ENCODE data around the gene PGAM1.

The PGAM1 gene

GRCh38 chr10:97404044-97404443 is 21.9 kb upstream of the PGAM1 start:
- no peak overlapping the region for H3K4me3 ChIP-seq (ENCODE audit: low read depth, low read length)
- no peak for DNase-seq (ENCODE audit: low read depth)

GRCh38 chr10:97406064-97406463 is 19.9 kb upstream of the PGAM1 start:
- peak overlapping the region; percentile 43 for H3K4me3 ChIP-seq (ENCODE audit: low read depth, low read length)
- peak; percentile 95 for DNase-seq (ENCODE audit: low read depth)
- TF ChIP-seq MYC (IDR thresholded peaks at IDR 0.05; ENCODE audit: low read depth, low read length), result no peak
- TF ChIP-seq MAX (IDR thresholded peaks at IDR 0.05; ENCODE audit: low read depth, low read length), result no peak; the same call in 1 of the 2 replicates
- TF ChIP-seq CTCF (IDR thresholded peaks at IDR 0.05; ENCODE audit: low read depth, low read length), result no peak
- TF ChIP-seq POLR2A (IDR thresholded peaks at IDR 0.05; ENCODE audit: extremely low read depth, insufficient read length), result peak; percentile 28

More at GRCh38 chr10:97404044-97404443, 21.9 kb upstream of the PGAM1 start:
- TF ChIP-seq CTCF (IDR thresholded peaks at IDR 0.05; ENCODE audit: low read depth, low read length), result no peak
- no peak for TF ChIP-seq MAX (IDR thresholded peaks at IDR 0.05; ENCODE audit: low read depth, low read length)
- TF ChIP-seq MYC (IDR thresholded peaks at IDR 0.05; ENCODE audit: low read depth, low read length), result no peak
- no peak for TF ChIP-seq POLR2A (IDR thresholded peaks at IDR 0.05; ENCODE audit: extremely low read depth, insufficient read length)

GRCh38 chr10:97406483-97406882 is 19.5 kb upstream of the PGAM1 start:
- peak; percentile 32 for DNase-seq (ENCODE audit: low read depth)
- H3K4me3 ChIP-seq (ENCODE audit: low read depth, low read length), result peak overlapping the region; percentile 43

- peak; percentile 91 for DNase-seq (ENCODE audit: low read depth)
- H3K4me3 ChIP-seq (ENCODE audit: low read depth, low read length), result no peak overlapping the region
- TF ChIP-seq CTCF (IDR thresholded peaks at IDR 0.05; ENCODE audit: low read depth, low read length) (peak; percentile 84), MYC (IDR thresholded peaks at IDR 0.05; ENCODE audit: low read depth, low read length) (peak; percentile 77), POLR2A (IDR thresholded peaks at IDR 0.05; ENCODE audit: extremely low read depth, insufficient read length) (no peak), MAX (IDR thresholded peaks at IDR 0.05; ENCODE audit: low read depth, low read length) (peak; percentile 72; the same call in 1 of the 2 replicates)
Measured at GRCh38 chr10:97407211-97407951, 18.6 kb upstream of the PGAM1 start.

- no peak overlapping the region for H3K4me3 ChIP-seq (ENCODE audit: low read depth, low read length)
- DNase-seq (ENCODE audit: low read depth), result no peak
- no peak for TF ChIP-seq POLR2A (IDR thresholded peaks at IDR 0.05; ENCODE audit: extremely low read depth, insufficient read length)
- no peak for TF ChIP-seq MAX (IDR thresholded peaks at IDR 0.05; ENCODE audit: low read depth, low read length)
- TF ChIP-seq MYC (IDR thresholded peaks at IDR 0.05; ENCODE audit: low read depth, low read length), result no peak
- no peak for TF ChIP-seq CTCF (IDR thresholded peaks at IDR 0.05; ENCODE audit: low read depth, low read length)
Measured at GRCh38 chr10:97407952-97408248, 18.1 kb upstream of the PGAM1 start.

GRCh38 chr10:97408496-97408992 is 17.4 kb upstream of the PGAM1 start:
- no peak overlapping the region for H3K4me3 ChIP-seq (ENCODE audit: low read depth, low read length)
- TF ChIP-seq POLR2A (IDR thresholded peaks at IDR 0.05; ENCODE audit: extremely low read depth, insufficient read length) (no peak), MAX (IDR thresholded peaks at IDR 0.05; ENCODE audit: low read depth, low read length) (peak; percentile 78), MYC (IDR thresholded peaks at IDR 0.05; ENCODE audit: low read depth, low read length) (peak; percentile 79), CTCF (IDR thresholded peaks at IDR 0.05; ENCODE audit: low read depth, low read length) (no peak)
- DNase-seq (ENCODE audit: low read depth), result peak; percentile 90
